Uterus (tissue), 2 donors: ENCODE measurements around the gene IARS2.

Experiments used
- POLR2A ChIP-seq, 2 donors: fragments of 450-650 bp; IDR thresholded peaks; one replicate each; pipeline ENCODE4 v1.6.1; 2016; ENCODE audit warnings: antibody characterized with exemption in 2 of 2, mild to moderate bottlenecking in 1 of 2, moderate library complexity in 1 of 2
- TF ChIP-seq, protein P1 (sequence below), 4 experiments: fragments of 200-600 bp in 2 of 4; fragments of 450-650 bp in 2 of 4; sonication (generic) in 2 of 4; IDR thresholded peaks; one replicate each; pipeline ENCODE4 v1.5.1; 2016 to 2019; ENCODE audit warnings: antibody characterized with exemption in 4 of 4, mild to moderate bottlenecking in 2 of 4, moderate library complexity in 1 of 4

DNA sequence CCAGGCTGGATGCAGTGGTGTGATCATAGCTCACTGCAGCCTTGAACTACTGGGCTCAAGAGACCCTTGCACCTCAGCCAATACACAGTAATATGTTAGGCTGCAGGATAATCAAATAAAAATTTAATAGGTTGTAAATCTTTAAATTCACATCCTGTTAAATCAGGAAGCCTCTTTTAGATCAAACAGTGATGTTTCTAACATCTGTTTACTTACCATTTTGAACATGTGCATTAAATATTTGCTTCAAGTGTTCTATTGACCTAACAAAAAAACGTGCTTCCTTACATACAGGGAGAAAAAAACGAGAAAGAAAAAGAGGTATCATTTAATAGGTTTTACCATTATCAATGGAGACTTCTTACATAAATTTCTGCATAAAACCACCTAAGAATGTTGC lies 70.6 kb downstream of the IARS2 start:
- TF ChIP-seq, protein P1, sequence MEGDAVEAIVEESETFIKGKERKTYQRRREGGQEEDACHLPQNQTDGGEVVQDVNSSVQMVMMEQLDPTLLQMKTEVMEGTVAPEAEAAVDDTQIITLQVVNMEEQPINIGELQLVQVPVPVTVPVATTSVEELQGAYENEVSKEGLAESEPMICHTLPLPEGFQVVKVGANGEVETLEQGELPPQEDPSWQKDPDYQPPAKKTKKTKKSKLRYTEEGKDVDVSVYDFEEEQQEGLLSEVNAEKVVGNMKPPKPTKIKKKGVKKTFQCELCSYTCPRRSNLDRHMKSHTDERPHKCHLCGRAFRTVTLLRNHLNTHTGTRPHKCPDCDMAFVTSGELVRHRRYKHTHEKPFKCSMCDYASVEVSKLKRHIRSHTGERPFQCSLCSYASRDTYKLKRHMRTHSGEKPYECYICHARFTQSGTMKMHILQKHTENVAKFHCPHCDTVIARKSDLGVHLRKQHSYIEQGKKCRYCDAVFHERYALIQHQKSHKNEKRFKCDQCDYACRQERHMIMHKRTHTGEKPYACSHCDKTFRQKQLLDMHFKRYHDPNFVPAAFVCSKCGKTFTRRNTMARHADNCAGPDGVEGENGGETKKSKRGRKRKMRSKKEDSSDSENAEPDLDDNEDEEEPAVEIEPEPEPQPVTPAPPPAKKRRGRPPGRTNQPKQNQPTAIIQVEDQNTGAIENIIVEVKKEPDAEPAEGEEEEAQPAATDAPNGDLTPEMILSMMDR (IDR thresholded peaks at IDR 0.05), result no peak
- TF ChIP-seq POLR2A (IDR thresholded peaks at IDR 0.05), result no peak
